Activated CD8-positive, alpha-beta memory T cell treated with anti-CD3 and anti-CD28 coated beads, Interleukin-2, amount 50 U/mL, for 4 hours (primary cell): ENCODE results near the gene PLXNA2.

Experiments
- DNase-seq: peaks from one replicate; pipeline ENCODE4 v3.0.0-alpha.2; 2020

Gene PLXNA2

DNA sequence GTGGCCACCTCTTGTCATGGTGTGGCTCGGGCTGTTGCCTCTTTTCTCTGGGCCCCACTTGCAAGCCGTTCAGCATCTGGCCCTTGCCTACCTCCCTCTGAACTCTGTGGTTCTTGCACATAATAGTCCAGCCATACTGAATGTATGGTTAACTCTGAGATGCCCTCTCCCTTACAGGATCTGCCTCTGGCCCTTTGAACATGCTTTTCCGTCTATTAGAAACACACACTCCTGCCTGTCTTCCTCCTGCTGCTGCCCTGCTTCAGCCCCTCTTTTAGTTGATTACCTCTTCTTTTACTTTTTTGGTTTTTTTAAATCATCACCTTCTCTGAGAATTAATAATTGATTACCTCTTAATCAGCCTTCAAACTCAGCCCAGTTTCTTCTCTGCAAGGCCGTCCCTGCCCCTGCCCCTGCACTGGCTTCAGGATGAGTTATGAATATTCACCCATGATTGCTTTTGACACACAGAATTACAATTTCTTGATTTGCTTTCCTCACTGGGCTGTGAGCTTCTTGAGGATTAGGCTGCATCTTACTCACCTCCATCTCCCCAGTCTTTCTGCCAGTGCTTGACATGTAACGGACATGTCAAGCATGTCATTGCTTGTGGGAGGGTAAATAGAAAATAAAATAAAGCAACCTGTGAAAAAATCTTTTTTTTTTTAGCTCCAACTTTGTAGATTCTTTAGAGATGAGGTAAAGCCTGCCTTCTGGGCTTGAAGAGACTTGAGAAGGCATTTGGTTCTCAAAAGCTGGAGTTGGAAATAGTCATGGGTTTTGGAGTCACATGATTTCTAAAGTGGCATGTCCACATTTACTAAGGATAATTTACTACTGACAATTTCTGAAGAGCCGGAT, 158.3 kb downstream of the PLXNA2 start:
- no peak for DNase-seq

DNA sequence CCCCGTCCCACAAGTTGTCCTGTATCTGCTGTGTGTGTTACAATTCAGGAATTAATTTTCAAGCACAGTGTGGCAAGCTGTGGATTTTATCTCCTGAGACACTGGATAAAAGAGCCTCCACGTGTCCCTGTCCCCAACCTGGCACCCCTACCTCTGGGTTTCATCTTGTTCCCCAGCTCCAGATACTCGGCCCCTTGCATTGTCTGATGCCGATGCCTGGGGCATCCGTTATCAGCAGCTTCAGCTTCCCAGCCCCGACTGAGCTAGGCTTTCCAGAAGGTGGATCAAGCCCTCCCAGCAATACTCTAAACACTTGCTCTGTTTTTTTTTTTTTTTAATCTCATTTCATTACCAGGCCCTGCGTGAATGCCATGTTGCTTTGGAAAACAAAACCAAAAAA, 159.4 kb downstream of the PLXNA2 start:
- DNase-seq: no peak

DNA sequence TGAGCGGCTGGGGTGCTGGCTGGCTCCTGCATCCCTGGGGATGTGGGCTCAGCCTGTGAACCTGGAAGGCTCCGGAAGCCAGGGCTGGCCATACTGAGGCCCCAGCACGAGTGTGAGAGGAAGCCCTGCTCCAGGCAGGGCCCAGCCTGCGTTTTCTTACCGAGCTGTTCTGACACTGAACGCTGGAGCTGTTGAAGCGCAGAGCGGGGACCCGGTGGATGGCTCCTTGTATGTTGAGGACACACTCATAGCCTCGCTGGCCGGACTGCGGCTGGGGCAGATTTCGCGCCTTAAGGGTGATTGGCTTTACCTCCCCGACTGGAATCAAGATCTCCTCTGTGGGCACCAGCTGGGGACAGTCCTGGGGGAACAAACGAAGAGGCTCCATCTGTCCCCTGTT, 160.0 kb downstream of the PLXNA2 start:
- no peak for DNase-seq

DNA sequence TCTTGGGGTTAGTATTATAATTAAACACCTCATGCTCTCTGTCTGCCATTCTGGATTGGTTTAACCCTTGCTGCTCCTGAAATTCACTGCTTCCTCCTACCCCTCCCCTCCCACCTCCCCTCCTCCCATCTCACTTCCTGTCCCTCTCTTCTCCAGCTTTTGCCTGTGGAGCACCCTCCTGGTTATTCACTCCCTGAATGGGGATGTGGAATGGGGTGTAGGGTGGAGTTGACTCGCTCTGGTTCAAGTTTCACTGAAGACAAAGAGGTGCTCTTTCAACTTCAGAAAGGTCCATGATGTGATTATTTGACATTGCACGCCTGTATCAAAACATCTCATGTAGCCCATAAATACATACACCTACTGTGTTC, 160.5 kb downstream of the PLXNA2 start:
- DNase-seq: no peak

DNA sequence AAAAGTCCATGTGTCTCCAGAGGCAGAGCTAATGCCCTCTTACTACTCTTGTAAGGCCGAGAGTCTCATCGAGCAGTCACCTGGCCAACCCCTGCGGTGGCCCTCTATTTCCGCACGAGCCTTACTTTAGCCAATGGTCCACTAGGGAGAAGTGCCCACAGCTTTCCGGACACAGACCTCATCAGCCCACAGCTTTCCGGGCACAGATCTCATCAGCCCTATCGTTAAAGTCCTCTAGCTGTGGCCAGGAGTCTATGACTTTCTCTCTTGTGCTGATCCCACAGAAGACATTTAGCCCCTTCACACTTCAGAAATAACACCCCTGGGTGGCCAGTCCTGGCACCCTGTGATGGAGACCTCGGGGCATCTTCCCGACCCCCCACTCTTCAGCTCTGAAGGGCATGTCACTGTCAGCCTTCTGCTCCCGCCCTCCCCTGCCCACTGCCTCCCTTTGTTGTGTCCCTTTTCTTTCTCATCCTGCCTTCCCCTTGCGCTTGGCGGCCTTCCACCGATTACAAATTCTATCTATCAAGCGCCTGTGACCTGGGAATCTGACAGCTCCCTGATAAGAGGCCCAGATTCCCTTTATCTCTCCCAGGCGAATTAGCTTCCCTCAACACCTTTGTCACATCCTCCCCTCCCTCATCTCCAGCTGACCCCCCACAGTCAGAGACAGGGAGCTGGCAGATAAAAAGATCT, 161.0 kb downstream of the PLXNA2 start:
- DNase-seq: no peak

DNA sequence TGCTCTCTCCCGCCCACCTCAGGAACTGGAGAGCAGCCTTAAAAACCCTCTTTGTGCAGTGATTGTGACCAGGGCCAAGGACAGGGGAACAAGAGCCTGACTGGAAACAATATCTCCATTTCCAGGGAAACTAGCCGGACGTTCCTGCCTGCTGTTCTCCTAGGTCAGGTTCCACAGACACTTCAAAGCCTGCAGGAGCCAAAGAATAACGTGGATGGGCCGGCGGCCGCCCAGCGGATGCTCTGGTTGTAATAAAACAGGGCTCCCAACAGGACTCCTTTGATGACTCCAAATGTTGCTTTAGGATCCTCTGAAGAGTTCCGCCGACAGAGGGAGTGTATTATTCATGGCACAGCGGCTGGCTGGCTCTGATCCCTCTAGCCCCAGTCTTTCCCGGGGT, 162.2 kb downstream of the PLXNA2 start:
- DNase-seq: no peak

DNA sequence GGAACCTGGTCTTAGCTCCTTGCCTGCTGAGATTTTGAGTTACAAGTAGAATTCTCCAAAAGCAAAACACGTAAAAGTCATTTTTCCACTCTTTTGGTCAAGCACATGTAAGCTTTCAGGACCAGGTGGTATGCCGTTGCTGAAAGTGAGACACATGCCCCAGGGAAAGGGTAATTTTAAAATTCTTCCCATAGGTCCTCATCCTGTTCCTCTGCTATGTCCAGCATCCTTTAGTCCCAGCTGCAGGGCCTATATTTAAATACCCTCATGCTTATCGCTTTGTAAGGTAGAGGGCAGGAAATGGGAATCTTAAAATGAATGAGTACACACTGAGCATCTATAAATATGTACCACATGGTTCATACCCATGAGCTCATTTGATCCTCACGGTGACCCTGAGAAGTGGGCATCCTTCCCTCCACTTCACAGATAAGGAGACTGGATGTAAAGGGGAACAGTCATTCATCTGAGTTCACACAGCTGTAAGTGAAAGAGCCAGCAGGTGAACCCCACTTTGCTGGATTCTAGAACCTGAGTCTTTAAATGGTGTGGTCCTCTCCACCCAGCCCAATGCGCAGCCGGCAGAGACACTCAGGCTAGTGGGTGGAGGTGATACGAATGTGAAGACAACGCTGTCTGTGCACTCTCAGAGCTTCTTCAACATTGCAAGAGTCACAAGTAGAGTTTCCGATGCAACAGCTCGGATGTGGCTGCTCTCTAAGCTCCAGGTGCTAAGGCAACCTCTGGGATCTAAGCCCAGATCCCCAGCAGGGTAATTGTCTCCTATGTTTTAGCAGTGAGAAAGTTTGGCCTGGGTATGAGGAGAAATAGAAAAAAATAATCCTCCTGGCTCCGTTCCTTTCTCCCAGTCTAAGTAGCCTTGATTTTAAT, 163.5 kb downstream of the PLXNA2 start:
- no peak for DNase-seq

DNA sequence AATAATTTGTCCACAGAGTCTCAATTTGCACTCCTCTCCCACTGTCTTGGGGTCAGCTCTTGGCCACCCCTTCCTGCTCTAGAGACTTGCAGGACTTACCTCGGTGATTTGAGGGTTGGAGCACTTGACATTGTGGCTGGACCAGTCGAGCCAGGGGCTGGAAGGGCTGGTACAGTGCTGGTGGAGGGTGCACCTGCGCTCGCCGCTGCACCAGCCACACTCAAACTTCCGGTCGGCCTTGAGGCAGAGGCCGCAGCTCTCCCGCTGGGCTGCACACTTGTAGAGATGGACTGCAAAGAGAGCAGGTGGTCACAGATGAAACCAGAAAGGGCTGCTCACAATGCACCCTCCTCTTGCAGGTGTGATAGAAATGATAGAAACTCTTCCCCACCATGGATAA, 165.0 kb downstream of the PLXNA2 start:
- DNase-seq: no peak

DNA sequence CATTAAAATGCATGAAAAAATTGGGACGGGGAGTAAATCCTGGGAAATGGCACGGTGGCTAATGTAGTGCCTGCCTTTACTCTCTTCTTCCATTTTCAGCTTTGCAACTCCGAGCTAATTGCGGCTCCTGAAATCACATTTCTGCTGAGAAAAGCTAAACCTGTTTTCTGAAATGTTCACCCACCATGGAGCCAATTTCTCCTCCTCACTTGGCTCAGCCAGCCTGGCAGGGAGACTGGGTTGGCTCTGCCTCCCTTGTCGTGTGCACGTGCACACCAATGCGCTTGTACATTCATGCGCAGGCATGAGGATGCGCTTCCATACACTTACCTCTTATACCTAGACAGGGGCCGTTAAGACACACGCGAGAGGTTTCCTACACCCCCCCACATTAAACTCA, 165.4 kb downstream of the PLXNA2 start:
- no peak for DNase-seq

DNA sequence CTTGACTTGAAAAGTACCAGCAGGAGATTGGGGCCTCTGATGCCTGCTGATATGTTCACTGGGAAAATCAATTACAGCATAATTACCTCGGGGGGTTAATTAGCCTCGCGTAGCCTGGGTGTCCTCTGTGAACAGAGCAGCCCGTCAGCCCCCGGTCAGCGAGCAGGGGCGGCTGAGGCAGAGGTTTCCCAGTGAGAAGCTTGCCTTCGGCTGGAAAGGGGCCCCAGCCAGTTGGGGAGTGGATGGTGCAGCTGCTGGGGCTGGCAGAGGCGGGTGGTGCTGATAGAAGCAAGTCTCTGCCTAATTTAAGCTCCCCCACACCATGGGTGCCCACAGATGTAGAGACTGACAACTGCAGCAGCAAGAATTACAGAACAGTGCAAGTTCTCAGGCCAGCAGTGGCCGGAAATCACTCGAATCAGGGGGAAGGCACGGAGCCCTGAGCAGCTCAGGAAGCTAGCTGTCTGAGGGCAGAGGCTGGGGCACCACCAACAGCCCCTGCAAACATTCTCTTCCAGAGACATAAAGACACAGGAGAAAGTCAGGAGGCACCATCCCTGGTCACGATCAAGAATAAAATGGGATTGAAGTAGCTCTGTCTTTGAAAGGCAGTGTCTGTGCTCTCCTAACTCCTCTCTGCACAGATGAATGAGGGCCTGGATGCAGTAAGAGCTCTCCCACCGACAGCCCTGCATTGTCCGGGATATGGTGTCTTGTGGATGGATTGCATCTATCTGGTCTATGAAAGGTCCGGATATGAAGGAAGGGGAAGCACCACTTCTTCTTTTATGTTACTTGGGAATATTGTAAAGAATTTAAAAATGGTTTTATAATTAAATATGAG, 166.7 kb downstream of the PLXNA2 start:
- no peak for DNase-seq

DNA sequence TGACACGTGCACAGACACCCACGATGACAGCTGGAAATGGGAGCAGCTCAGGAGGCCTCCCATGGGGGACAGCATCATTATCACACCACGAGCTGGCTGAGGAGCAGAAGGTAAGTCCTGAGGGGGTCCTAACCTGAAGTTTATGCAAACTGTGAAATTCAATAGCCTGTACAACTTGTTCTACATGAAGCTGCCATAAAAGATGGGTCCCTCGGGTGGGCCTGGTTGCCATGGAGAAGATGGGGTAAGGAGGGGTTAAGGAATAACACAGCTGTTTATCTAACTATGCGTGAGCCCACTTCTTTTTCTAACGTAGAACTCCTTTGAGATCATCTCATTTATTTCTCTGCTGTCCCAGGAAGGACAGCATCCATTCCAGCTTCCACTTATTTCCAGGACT, 169.8 kb downstream of the PLXNA2 start:
- DNase-seq: no peak

DNA sequence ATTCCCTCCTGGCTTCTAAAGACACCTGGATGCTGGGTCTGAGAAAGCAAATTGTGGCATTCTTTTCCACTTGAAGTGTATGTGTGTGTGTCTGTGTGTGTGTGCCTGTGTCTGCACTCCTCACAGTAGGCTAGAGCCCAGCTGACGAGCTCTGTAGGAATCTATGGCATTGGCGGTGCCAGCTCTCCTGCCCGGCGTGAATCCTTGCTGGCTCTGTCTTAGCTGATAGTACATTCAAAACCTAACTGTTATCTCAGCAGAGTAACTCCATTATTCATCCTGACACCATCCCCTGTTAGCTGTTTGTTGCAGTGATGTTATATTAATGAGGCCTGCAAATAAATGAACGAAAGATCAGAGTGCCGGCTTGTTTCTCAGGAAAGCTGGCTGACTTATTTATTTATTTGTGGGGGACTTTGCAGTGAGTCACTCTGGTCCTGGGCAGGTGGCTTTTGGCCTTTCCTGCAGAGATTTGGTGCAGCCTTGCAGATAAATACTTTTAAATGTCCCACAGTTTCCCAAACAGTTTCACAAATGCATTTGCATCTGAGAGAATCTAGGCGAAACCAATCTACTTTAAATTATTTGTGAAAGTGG, 172.7 kb downstream of the PLXNA2 start:
- no peak for DNase-seq

DNA sequence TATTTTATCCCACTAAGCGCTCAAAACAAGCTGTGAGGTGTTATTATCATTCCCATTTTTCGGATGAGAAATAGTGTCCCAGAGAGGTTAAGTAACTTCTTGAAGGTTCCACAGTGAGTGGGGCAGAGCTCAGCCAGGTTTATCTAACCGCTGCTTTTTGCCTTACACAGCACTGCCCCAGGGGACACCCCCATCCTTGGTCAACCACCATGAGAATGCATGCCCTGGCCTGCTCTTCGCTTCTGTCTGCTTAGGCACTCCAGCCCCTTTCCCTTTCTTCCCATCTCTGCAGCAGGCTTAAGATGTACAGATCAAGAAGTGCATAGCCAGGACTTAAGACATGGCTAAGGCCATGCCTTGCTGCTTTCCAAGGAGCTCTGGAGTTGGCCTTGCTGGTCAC, 174.3 kb downstream of the PLXNA2 start:
- no peak for DNase-seq

DNA sequence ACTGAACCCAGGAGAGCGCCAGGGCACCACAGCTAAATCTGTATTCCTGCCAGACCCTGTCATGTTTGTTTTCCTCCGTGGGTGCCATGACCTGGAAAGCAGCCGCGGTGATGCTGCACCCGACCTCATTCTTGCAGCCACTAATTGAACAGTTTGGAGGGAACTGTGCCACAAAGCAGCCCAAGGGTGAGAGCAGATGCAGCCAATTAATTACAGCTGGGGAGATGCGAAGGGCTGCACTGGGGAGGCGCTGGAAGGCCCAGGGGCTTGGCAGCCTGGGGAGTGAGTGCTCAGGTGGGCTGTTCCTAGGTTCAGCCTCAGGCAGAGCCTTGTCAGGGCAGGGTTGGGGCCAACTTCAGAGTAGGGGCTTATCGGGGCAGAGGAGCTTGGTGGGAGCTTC, 174.9 kb downstream of the PLXNA2 start:
- DNase-seq: no peak

DNA sequence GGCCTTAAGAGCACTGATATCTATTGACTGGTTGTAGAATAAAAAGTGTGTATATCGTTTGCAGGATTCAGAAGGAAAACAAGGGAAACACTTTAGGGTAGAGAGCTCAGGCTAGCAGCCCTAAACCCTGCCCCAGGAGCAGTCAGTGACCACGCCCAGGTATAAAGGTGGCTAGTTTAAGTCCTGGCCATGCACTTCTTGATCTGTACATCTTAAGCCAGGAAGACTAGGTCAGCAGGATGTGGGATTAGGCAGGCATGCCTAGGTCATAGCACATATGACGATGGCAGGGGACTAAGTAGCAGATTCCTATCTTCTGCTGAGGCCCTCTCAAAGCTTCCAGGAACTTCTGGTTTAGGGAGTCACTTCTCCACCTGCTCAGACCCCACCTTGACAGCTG, 175.3 kb downstream of the PLXNA2 start:
- DNase-seq: no peak

DNA sequence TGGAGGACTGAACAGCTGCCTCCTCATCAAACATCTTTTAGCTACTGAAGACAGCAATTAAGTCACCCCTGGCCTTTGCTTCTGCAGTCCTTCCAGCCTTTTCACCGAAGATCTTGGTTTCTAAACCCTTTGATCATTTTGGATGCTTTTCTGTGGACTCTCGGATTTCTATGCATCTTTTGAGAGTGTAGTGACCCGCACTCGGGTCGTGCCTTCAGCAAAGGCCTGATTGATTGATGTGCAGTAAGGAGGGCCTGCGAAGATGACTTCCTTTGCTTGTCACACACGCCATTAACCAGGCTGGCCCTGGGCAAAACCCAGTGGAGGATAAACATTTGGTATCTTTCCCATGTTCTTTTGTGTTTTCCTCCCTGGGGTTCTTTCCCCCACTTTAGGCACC, 175.8 kb downstream of the PLXNA2 start:
- no peak for DNase-seq

DNA sequence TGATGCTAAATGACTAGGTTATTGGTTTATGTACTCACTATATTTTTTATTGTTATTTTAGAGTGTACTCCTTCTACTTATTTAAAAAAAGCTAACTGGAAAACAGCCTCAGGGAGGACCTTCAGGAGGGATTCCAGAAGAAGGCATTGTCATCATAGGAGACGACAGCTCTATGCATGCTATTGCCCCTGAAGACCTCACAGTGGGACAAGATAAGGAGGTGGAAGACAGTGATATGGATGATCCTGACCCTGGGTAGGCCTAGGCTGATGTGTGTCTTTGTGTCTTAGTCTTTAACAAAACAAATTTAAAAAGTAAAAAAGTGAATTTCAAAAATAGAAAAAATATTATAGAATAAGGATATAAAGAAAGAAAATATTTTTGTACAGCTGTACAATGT, 177.6 kb downstream of the PLXNA2 start:
- no peak for DNase-seq

DNA sequence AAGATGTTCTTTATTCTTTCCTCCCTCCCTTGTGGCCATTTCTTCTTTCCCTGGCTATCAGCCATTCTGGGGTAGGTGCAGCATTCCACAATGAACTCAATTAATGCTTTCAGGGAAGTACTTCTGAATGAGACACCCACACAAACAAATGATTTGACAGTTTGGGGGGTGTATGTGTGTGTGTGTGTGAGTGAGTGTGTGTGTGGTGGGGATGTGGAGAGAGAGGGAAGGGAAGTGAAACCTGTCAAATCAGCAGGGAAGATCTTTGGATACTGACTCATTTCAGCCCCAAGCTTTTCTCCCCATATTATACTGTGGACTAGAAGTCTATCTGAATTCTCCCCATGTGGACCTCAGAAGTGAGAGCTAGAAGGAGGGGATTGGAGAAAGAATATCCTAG, 178.3 kb downstream of the PLXNA2 start:
- no peak for DNase-seq

DNA sequence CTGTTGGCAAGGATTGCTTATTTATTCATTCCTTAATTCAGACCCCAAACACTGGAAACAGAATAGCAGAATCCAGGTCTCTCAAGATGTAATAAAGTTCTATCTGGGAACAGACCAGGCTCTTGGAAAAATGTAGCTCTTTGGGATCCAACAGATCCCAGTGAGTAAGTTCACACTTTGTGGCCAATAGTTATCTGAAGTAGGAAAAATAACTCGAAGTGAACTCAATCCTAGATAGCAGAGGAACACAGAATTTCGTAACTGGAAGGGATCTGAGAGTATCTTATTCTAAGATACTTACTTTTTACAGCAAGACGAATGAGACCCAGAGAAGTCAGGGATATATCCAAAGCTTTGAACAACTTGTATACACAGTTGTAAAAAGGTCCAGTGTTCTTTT, 182.6 kb downstream of the PLXNA2 start:
- no peak for DNase-seq

DNA sequence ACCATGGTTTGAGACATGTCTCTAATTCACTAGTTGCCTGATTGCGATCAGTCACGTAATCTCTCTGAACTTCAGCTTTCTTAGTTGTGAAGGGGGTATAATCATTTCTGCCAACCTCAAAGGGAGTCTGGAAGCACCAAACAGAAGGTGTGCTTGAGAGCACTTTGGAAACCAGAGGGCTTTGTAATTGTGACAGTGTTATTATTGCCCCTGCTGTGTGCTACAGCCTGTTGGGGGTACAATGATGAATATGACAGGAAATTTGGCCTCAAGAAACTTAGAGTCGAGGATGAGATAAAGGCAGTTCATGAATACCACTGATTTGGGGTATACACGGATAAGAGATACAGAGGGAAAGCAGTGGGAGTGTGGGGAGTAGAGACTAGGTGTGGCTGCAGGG, 183.1 kb downstream of the PLXNA2 start:
- DNase-seq: no peak

DNA sequence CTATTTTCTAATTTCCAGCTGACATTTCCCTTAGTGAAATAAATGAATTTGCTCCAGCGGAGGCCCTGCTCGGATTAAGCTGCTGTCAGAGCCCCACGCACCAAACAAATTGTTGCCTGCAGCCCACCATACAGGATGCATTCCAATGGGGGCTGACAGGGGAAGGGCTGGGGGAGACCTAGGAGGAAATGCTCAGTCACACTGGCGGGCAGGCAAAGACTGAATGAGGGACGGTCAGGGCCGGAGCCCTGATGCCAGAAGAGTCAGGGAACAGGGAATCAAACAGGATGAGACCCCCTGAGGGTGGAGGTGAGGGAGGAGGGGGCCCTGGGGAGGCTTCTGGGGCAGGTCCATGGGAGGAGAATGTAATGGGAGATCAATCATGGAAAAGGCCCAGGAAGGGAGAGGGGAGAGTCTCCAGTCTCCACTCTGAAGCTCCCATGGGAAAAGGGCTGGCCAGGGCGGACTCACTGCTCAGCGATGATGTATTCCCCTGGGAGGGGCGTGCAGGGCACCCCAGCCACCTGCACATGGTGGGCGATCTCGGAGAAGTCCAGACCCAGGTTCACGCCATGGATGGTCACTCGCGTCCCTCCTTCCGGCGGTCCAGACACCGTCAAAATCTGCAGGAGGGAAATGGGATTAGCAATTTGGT, 183.8 kb downstream of the PLXNA2 start:
- DNase-seq: no peak
